Chondrocyte (in vitro differentiated cells): ENCODE measurements around the gene AOC2. TPM values are rescaled to one million over a fixed set of nuclear protein-coding genes. Genes with fewer than 3 reads are reported as not detected.
"Not testable (repeated sequence)": the region's sequence is repeated elsewhere in the genome, so short reads cannot be mapped to it uniquely, and the experiment has no call there.

Experiments
- DNase-seq: peaks from one replicate; pipeline ENCODE4 v3.0.0; 2021; ENCODE audit warnings: mixed read lengths, low spot score
- H3K27ac Mint-ChIP-seq: one replicate; pipeline ENCODE4 v1.8.0; 2021; ENCODE audit warnings: mild to moderate bottlenecking, moderate library complexity, mixed read lengths; ENCODE audit not compliant: unreplicated experiment
- H3K27me3 Mint-ChIP-seq: 2 replicates; pipeline ENCODE4 v1.8.0; 2021; ENCODE audit warnings: low read depth, mixed read lengths
- H3K36me3 Mint-ChIP-seq: 2 replicates; pipeline ENCODE4 v1.8.0; 2021; ENCODE audit warnings: low read depth, mixed read lengths
- H3K4me1 Mint-ChIP-seq: 2 replicates; pipeline ENCODE4 v1.8.0; 2021; ENCODE audit warnings: low read depth, mild to moderate bottlenecking, mixed read lengths
- H3K4me3 Mint-ChIP-seq: one replicate; pipeline ENCODE4 v1.8.0; 2021; ENCODE audit warnings: mild to moderate bottlenecking, moderate library complexity, mixed read lengths; ENCODE audit not compliant: unreplicated experiment
- H3K9me3 Mint-ChIP-seq: 2 replicates; pipeline ENCODE4 v1.8.0; 2021; ENCODE audit warnings: low read depth, mixed read lengths
- total RNA-seq: library from RNA; stranded (reverse); gene quantifications from 3 replicates; pipeline ENCODE4 v1.2.1, GENCODE V29; 2021
- TF ChIP-seq, protein P1 (sequence below): fragments of 200-600 bp; sonication (generic); IDR thresholded peaks from 2 replicates; pipeline ENCODE4 v1.5.0; 2021; ENCODE audit warnings: antibody characterized with exemption, mild to moderate bottlenecking, moderate library complexity

Gene AOC2
- total RNA-seq, 1 donor from 2014 or later: 1.4 TPM

DNA sequence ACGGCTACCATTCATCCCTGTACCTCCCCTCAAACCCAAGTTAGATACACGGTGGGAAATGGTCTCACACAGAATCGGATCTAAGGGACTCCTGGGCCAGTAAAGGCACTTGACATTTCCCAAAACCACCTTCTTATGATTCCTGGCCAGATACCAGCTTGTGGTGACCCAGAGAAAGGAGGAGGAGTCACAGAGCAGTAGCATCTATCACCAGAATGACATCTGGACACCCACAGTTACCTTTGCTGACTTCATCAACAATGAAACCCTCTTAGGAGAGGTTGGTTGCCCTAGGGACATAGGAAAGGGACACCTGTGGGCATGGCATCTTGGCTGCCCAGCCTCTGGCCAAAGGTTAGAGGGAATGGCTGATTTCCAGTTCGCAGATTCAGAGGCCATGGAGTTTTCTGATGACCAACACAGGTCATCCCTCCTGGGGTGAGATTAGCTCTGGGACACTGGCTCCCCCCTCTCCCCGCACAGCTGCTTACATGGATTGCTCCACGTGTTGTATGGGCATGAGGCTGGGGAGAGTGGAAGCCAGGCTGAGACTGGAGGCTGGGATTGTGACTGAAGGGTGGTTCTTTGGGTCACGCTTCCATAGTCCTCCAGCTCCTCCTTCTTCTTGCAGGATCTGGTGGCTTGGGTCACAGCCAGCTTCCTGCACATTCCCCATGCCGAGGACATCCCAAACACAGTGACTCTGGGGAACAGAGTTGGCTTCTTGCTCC, 5.2 kb downstream of the AOC2 start:
- Mint-ChIP-seq H3K4me1 (peaks cover 35% of the 10 kb centered on the region), H3K4me3 (no peak overlapping the region), H3K27me3 (no peaks in the 10 kb centered on the region), H3K27ac (no peak overlapping the region), H3K9me3 (no peaks in the 10 kb centered on the region), H3K36me3 (peaks cover 6% of the 10 kb centered on the region)
- TF ChIP-seq, protein P1, sequence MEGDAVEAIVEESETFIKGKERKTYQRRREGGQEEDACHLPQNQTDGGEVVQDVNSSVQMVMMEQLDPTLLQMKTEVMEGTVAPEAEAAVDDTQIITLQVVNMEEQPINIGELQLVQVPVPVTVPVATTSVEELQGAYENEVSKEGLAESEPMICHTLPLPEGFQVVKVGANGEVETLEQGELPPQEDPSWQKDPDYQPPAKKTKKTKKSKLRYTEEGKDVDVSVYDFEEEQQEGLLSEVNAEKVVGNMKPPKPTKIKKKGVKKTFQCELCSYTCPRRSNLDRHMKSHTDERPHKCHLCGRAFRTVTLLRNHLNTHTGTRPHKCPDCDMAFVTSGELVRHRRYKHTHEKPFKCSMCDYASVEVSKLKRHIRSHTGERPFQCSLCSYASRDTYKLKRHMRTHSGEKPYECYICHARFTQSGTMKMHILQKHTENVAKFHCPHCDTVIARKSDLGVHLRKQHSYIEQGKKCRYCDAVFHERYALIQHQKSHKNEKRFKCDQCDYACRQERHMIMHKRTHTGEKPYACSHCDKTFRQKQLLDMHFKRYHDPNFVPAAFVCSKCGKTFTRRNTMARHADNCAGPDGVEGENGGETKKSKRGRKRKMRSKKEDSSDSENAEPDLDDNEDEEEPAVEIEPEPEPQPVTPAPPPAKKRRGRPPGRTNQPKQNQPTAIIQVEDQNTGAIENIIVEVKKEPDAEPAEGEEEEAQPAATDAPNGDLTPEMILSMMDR: no peak
- DNase-seq: no peak

GRCh38 chr17:42850954-42851353, 6.6 kb downstream of the AOC2 start, which contains the start of gene AOC3:
Gene AOC3, plus strand, starts transcription at chr17:42851199. Its CDS starts 145 bp downstream, at chr17:42851344.
- TF ChIP-seq, protein P1: no peak
- no peak for DNase-seq
- Mint-ChIP-seq H3K4me3 (no peak within 1 kb of the TSS), H3K27me3 (no peaks in the 10 kb centered on the region), H3K9me3 (no peaks in the 10 kb centered on the region), H3K36me3 (peaks cover under 1% of the 10 kb centered on the region), H3K27ac (peak within 1 kb of the TSS; percentile 27), H3K4me1 (peaks cover 30% of the 10 kb centered on the region)

DNA sequence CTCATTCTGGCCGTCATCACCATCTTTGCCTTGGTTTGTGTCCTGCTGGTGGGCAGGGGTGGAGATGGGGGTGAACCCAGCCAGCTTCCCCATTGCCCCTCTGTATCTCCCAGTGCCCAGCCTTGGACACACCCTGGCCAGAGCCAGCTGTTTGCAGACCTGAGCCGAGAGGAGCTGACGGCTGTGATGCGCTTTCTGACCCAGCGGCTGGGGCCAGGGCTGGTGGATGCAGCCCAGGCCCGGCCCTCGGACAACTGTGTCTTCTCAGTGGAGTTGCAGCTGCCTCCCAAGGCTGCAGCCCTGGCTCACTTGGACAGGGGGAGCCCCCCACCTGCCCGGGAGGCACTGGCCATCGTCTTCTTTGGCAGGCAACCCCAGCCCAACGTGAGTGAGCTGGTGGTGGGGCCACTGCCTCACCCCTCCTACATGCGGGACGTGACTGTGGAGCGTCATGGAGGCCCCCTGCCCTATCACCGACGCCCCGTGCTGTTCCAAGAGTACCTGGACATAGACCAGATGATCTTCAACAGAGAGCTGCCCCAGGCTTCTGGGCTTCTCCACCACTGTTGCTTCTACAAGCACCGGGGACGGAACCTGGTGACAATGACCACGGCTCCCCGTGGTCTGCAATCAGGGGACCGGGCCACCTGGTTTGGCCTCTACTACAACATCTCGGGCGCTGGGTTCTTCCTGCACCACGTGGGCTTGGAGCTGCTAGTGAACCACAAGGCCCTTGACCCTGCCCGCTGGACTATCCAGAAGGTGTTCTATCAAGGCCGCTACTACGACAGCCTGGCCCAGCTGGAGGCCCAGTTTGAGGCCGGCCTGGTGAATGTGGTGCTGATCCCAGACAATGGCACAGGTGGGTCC, 7.2 kb downstream of the AOC2 start:
- not testable (repeated sequence) for H3K9me3 Mint-ChIP-seq, DNase-seq, H3K27ac Mint-ChIP-seq, H3K36me3 Mint-ChIP-seq, H3K27me3 Mint-ChIP-seq, H3K4me3 Mint-ChIP-seq
- H3K4me1 Mint-ChIP-seq: peaks cover 23% of the 10 kb centered on the region

DNA sequence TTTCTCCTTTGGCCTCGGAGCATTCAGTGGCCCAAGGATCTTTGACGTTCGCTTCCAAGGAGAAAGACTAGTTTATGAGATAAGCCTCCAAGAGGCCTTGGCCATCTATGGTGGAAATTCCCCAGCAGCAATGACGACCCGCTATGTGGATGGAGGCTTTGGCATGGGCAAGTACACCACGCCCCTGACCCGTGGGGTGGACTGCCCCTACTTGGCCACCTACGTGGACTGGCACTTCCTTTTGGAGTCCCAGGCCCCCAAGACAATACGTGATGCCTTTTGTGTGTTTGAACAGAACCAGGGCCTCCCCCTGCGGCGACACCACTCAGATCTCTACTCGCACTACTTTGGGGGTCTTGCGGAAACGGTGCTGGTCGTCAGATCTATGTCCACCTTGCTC, 8.0 kb downstream of the AOC2 start:
- Mint-ChIP-seq H3K9me3 (no peaks in the 10 kb centered on the region), H3K4me1 (peaks cover 16% of the 10 kb centered on the region), H3K27me3 (no peaks in the 10 kb centered on the region), H3K27ac (no peak overlapping the region), H3K4me3 (no peak overlapping the region), H3K36me3 (no peaks in the 10 kb centered on the region)
- DNase-seq: no peak
- TF ChIP-seq, protein P1: no peak

- Mint-ChIP-seq H3K27ac (no peak overlapping the region), H3K36me3 (no peaks in the 10 kb centered on the region), H3K27me3 (no peaks in the 10 kb centered on the region), H3K4me3 (peak overlapping the region; percentile 24), H3K4me1 (peaks cover 15% of the 10 kb centered on the region), H3K9me3 (no peaks in the 10 kb centered on the region)
- TF ChIP-seq, protein P1: no peak
- DNase-seq: no peak
Measured at GRCh38 chr17:42853004-42853403, 8.6 kb downstream of the AOC2 start.
